GM19099 (cell line): ENCODE results near the gene PPP1R10.

Source experiments
- POLR2A ChIP-seq: IDR thresholded peaks from 3 replicates; pipeline ENCODE4 v1.6.1; 2011; ENCODE audit warnings: low read depth; ENCODE audit not compliant: insufficient read length; ENCODE audit errors: extremely low read depth

Gene PPP1R10

DNA sequence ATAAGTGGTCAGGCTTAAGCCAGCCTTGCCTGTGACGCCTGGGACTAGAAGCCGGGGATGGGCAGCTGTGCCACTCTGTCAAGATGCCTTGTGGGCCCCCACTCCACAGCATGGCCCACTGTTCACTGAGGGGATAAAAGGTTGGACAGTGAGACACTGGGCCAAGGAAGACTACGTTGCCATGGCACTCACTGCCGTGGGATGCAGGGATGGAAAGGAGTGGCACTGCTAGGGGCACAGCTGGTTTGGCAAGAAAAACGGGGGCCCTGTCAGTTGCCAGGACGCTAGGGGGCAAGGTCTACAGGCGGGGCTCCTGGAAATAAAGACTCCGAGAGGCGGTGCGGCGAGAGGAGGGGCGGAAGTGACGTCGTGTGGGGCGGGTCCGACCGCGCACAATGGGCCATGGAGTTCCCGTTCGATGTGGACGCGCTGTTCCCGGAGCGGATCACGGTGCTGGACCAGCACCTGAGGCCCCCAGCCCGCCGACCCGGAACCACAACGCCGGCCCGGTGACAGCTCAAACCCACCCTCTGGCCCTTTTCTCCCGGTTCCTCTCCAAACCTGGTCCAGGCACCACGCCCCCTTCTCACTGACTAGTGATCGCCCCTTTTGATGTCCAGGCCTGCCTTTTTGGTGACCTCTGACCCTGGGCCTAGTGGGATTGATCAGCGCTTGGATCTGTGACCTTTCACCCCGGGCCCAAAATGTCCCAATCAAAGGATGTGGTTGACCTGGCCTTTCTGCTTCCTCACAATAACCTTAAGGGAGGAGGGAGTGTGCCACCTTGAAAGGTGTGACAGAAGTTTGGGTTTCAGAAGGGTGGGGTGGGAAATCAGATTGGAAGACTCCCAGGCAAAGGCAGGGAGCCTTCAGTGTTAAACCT lies 9.7 kb upstream of the PPP1R10 start, which contains the start of gene ATAT1:
ATAT1 (plus strand) TSS at position 391 of the 883 bp plus-strand sequence.
- peak; percentile 72 for TF ChIP-seq POLR2A

DNA sequence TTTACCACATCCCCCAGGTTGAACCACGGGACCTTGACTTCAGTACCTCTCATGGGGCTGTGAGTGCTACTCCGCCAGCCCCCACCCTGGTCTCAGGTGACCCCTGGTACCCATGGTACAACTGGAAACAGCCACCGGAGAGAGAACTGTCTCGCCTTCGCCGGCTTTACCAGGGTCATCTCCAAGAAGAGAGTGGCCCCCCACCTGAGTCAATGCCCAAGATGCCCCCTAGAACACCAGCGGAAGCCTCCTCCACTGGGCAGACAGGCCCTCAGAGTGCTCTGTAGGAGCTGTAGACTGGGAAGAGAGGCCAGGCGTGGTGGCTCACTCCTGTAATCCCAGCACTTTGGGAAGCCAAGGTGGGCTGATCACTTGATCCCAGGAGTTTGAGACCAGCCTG lies 8.5 kb upstream of the PPP1R10 start:
- no peak for TF ChIP-seq POLR2A

DNA sequence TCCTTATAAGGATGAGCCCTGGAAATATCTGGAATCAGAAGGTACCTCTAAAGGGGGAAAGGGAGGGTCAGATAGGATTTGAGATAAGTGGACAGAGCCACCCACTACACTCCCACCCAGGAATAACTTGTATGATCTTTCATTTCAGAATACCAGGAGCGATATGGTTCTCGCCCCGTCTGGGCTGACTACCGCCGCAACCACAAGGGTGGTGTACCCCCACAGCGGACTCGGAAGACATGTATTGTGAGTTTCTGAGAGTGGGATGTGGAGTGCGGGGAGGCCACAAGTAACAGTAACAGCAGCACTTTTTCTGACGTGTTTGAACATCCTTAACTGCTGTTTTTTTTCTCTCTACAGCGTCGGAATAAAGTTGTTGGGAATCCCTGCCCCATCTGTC lies 2.5 kb upstream of the PPP1R10 start:
- TF ChIP-seq POLR2A = no peak

DNA sequence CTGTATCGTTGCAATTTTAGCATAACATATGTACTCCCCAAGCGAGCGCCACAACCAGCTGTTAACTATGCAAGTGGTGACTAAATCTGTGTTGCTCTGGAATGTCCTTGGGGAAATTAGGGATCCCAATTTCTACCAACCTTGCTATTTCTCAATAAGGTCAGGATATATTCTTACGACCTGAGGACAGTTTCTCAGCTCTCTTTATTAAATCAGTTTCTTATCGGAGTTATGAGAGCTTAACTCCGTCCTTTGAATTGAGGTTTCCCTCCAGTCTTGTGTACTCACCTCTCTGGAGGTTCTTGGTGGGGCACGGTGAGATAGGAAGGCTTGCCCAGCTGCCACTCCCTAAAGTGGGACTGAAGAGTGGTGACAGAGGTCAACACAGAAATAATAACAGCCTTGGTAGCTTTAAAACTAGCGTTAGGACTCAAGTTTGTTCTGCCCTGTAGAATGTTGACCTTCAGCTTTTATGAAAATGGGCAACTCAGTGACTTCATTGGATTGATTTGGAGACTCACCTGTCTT lies 1.3 kb upstream of the PPP1R10 start:
- TF ChIP-seq POLR2A = no peak

DNA sequence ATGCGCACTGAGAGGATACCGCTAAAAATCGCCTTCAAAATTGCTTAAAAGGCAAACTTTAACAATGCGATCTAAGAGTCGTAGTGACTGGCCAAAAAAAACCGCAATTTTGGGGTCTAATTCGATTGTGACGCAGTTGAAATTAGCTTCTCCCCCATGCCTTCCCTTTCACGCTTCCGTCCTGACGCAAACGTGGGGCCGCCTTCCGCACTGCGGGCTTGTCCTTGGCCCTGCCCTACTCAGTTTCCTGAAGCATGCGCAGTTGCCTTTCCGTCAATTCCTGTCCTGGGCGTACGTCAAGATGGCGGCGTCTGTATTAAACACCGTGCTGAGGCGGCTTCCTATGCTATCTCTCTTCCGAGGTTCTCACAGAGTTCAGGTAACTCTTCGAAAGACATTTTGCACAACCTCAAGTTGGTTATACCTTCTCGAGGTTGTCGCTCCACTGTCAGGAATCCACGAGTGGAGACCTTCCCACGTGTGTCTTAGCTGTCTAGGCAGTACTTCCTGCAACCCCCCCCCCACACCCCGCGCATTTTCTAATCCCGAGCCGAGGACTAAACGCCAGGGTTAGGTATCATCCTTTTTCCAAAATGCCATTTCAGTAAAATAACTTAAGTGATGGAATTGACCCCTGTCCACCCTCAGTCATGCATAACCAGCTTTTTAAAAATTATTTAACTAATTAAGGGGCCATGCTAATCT lies 674 bp upstream of the PPP1R10 start, which contains the start of gene MRPS18B:
MRPS18B (plus strand) TSS at position 276 of the 705 bp plus-strand sequence; CDS start at position 302, 26 bp downstream.
- TF ChIP-seq POLR2A = peak; percentile 97

DNA sequence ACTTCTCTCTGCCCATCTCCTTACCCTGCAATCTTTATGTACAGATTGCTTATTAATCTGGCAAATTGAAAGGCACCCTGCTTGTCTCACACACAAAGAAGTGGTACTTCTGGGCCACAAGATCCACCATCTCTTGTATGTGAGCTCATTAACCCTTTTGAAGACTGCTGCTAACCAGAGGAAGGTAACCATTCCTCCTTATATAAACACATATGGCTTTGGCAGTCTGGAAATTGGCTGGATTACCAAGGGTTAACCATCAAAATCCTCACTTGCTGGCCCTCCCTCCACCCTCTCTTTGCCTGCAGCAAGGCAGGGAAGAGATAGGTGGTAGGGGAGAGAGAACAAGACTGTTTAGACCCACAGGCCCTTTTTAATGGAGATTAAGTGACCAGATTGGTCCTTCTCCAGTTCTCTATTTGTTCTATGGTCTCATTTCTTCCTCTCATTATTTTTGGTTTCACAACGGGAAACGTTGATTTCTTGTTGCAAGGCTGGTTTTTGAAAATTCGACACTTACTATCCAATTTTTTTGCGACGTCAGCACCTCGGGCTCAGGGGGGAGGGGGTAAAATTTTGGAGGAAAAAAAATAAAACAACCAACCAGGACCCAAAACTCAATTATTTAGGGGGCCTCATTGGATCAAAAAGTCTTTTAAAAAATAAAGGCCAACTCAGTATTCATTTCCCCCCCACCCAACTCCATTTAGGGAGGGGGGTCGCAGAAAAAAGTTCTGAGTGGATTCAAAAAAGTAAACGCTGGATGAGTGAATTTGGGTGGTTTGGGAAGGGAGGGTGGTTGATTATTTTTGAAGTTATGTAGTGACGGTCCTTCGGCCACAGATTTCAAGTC lies 859 bp downstream of the PPP1R10 start:
- TF ChIP-seq POLR2A = peak; percentile 36

DNA sequence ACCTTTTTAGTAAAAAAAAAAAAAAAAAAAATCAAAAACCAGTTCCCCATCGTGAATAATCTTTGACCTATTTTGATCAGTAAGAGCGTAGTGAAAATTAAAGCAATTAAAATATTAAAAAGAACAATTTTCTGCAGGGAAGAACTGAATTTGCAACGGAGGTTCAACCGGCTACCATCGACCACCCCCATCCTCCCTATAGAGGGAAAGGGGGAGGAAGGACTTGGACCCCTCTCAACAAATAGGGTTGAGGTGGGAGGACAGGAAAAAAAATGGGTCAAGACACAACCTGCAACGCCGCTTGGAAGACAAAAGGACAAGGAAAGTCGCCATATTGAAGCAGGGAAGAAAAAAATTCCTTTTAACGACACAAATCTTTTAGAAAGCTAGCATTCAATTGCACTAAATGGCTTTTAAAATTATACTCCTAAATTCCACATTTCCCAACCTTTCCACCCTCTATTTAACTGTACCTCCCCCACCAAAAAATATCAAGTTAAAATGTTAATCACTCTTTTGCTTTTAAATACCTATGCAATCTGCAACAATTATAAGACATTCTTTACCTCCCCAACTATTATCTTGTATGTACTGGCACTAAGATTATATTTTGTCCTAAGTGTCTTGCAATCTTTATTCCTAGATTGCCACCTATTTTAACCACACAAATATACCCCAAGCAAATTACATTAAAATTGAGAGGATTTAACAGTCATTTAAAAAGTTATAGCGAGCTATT lies 1.7 kb downstream of the PPP1R10 start:
- peak; percentile 65 for TF ChIP-seq POLR2A

DNA sequence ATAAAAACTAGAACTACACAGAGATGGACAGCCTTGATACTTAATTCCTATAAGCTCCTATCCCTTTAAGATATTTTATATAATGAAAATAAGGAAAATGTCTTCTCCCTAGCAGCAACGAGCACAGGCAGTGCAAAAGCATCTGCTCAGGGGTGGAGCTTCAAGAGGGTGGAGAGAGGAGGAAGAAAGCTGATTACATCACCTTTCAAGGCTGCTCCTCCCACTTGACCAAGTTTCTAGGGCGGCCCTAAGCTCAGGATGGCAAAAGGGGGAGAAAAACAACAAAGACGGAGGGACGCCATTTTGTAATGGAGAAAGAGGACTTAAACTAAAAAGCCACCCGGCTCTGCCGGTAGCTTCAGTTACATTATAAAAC lies 2.2 kb downstream of the PPP1R10 start:
- TF ChIP-seq POLR2A = no peak

DNA sequence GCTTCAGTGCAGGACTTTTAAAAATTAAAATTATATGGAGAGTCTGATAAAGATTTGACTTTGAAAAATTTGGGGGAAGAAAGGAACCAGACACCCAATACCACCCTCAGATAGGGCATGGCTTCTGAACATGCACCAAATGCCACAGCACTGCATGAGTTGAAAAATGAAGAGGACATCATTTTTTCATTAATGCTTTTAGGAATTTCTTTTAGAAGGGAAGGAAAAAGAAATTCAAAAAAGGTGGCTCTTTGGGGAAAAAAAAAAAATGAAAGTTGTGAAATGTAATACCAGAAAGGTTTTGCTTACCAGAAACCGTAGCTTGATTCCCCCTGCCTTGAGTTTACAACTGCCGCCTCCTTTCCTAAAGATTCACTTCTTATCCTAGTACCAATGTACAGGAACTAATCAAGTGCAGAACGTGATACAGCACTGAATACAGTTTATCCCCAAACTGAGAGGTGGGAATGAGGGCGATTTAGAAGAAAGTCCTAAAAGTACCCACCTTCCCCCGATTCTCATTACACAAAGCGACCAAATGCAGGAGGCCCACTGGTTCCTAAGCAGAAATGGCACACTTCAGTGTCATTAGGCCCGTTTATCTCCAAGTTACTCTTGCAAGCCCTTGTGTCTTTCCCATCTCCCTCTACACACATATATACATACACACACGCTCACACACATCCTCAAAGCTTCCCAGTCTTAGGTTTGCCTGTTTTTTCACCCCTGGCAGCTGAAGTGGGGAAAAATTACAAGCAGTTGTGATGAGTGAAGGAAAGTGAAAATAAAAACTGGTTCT lies 2.8 kb downstream of the PPP1R10 start:
- TF ChIP-seq POLR2A = no peak

DNA sequence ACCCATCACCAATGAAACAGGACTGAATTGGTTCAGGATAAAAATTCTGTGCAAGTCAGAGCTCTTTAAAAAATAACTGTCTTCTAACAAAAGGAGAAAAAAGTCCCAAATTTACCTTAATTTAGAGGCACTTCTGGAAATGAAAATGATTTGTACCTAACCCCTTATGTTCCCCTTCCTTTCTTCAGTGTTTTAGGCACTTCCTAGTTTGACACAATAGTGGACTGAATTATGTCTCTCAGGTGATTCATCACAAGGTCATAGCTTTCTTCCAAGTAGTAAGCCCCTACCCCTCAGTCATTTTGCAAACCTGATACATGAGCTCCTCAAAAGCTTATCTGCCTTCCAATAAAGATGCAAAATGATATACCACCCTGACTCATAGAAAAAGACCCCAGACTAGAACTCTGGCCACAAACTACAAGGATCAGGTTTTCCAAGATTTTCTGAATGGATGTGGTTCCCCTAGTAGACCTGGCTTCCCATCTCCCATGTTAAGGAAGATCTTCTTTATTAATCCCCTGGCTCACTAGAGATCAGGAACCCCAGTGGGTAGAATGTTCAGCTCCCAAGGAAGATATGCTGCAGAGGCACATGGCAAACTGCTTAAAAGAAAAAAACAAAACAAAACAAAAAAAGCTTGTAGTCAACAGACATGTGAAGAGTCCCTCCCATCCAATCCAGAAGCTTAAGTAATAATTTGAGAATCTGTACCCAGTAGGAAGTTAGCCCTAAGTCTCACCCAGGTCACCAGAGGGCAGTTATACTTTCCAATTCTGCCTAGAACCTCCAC lies 3.6 kb downstream of the PPP1R10 start:
- TF ChIP-seq POLR2A = peak; percentile 5

DNA sequence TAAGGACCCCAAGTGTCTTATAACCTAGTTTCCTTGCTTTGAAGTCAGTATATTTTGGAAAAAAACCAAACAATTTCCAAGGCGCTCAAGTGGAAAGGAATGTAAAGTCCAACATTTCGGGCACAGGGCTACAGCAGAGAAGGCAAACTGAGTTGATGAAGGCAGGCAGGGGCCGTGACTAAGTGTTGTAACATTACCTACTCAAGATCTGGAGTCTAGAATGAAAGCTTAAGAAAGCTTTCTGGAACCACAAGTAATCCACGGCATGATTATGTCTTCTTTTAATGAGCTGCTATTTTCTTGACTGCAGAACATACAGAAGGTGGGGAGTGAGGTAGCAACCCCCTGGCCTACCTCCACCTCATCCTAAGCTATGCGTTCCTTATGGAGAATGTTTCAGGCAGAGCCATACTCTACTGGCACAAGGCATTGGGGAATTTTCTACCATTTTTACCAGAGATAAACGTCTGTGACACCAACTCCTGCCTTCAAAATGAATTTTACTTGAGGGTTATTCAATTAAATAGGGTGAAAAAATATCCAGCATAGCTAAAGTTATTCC lies 4.3 kb downstream of the PPP1R10 start:
- TF ChIP-seq POLR2A = peak; percentile 44

DNA sequence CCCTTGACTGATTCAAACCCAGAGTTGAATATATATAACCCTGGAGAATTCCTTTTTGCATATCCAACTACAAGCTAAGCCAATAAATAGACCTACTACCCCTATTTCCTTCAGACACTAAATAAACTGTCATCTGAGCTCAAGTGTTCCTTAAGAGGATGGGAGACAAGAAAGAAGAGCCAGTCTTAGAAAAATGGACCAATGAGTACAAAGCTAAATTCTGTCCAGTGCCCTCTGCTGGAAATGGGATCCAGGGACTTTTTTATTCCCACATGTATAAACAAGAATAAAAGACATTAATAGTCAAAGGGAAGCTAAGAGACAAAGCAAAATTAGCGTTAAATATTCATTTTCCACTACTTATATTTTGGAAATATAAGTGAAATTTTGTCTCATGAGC lies 4.8 kb downstream of the PPP1R10 start:
- no peak for TF ChIP-seq POLR2A

DNA sequence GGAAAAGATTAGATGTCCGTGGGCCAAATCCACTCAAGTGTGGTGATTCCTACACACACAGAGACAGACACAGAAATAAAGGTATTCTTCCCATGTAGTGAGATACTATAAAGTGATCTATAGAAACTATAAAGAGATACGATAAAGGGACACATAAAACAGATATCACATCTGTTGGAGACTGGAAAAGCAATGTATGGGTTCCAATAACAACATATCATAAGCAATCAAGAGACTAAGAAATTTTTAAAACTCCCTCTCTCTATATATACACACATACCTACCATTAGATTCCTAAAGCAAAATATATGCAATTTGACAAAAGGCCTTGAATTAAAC lies 5.2 kb downstream of the PPP1R10 start:
- no peak for TF ChIP-seq POLR2A
